ENCODE data around the gene NLRX1.

GRCh38 chr11:119148720-119149017, 19.9 kb upstream of the NLRX1 start:
- TF ChIP-seq CTCF (conservative IDR thresholded peaks at IDR 0.05 in 1 of 2, IDR thresholded peaks at IDR 0.05 in 1 of 2; ENCODE audit: low read depth in 1 of 2, low read length in 2 of 2) (no peak), EZH2 (IDR thresholded peaks at IDR 0.05; ENCODE audit: low read length, missing control alignments) (no peak)
